Measurements from ENCODE around the gene TMEM255B.

- TF ChIP-seq POLR2A (IDR thresholded peaks at IDR 0.05), result no peak
- TF ChIP-seq CTCF (IDR thresholded peaks at IDR 0.05), result no peak
Measured at GRCh38 chr13:113770441-113770840, 11.4 kb downstream of the TMEM255B start.

All from upper lobe of left lung (tissue), 4 donors.